ELF-1 (cell line): Measurements from ENCODE around the gene SECTM1.

ENCODE experiments used
- DNase-seq: peaks from one replicate; pipeline ENCODE4 v3.0.0-alpha.2; 2016; ENCODE audit warnings: low read depth, low spot score

SECTM1 gene

GRCh38 chr17:82299452-82299851 is 34.1 kb downstream of the SECTM1 start:
- no peak for DNase-seq

- DNase-seq: no peak
These were observed 34.8 kb downstream of the SECTM1 start for GRCh38 chr17:82298538-82299421.

GRCh38 chr17:82297714-82298537 is 35.6 kb downstream of the SECTM1 start:
- no peak for DNase-seq

- DNase-seq: no peak
These were observed 36.3 kb downstream of the SECTM1 start for GRCh38 chr17:82297280-82297713.

- DNase-seq: no peak
These were observed 36.9 kb downstream of the SECTM1 start for GRCh38 chr17:82296511-82297279.

- DNase-seq: no peak
These were observed 38.1 kb downstream of the SECTM1 start for GRCh38 chr17:82295472-82295814.

GRCh38 chr17:82294064-82294773 is 39.3 kb downstream of the SECTM1 start:
- no peak for DNase-seq

GRCh38 chr17:82292251-82293154 is 41.1 kb downstream of the SECTM1 start:
- peak; percentile 99 for DNase-seq

- DNase-seq: no peak
These were observed 41.9 kb downstream of the SECTM1 start for GRCh38 chr17:82291582-82292250.

- DNase-seq: no peak
These were observed 45.4 kb downstream of the SECTM1 start for GRCh38 chr17:82287868-82288801.

- no peak for DNase-seq
These were observed 46.3 kb downstream of the SECTM1 start for GRCh38 chr17:82287013-82287867.

GRCh38 chr17:82285141-82285540 is 48.4 kb downstream of the SECTM1 start:
- no peak for DNase-seq

- DNase-seq: no peak
These were observed 50.3 kb downstream of the SECTM1 start for GRCh38 chr17:82283208-82283749.

GRCh38 chr17:82282239-82283207 is 51.0 kb downstream of the SECTM1 start:
- DNase-seq: no peak

- no peak for DNase-seq
These were observed 51.9 kb downstream of the SECTM1 start for GRCh38 chr17:82281502-82282238.
